Measurements from ENCODE around the gene NCAPD3.

DNA sequence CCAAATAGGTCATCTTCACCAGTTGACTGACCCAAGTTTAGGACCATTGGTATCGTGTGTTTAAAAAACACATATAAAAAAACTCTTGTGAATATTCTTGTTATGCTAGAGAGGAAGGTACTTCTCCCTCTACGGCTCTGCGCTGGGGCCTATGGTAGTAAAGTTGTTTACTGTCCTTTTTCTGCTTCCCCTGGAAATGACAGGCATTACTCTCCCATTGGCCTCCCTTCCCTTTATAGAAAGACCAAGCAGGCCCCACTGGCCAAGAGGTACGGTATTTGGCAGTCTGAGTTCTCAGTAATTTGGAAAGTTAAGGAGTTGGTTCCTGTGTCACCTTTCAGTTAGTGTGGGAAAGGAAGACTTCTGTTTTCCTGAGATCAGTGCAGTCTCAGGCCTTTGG, 22.9 kb upstream of the NCAPD3 start:
- TF ChIP-seq, protein P1, sequence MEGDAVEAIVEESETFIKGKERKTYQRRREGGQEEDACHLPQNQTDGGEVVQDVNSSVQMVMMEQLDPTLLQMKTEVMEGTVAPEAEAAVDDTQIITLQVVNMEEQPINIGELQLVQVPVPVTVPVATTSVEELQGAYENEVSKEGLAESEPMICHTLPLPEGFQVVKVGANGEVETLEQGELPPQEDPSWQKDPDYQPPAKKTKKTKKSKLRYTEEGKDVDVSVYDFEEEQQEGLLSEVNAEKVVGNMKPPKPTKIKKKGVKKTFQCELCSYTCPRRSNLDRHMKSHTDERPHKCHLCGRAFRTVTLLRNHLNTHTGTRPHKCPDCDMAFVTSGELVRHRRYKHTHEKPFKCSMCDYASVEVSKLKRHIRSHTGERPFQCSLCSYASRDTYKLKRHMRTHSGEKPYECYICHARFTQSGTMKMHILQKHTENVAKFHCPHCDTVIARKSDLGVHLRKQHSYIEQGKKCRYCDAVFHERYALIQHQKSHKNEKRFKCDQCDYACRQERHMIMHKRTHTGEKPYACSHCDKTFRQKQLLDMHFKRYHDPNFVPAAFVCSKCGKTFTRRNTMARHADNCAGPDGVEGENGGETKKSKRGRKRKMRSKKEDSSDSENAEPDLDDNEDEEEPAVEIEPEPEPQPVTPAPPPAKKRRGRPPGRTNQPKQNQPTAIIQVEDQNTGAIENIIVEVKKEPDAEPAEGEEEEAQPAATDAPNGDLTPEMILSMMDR (IDR thresholded peaks at IDR 0.05): no peak
- TF ChIP-seq POLR2A (IDR thresholded peaks at IDR 0.05; ENCODE audit: low read depth): no peak

Data from esophagus muscularis mucosa (tissue), 3 donors.